Lower lobe of right lung (tissue), 2 donors: ENCODE measurements around the gene MRPL2. TPM values are rescaled to one million over a fixed set of nuclear protein-coding genes. Genes with fewer than 3 reads are reported as not detected.

ENCODE experiments used
- ATAC-seq, 2 donors: fragments of 200-7000 bp; cut with Tn5 transposase; one replicate each; pipeline ENCODE4 v1.9.1; 2020 to 2022; ENCODE audit warnings: mild to moderate bottlenecking in 2 of 2, moderate library complexity in 2 of 2
- DNase-seq: peaks from one replicate; pipeline ENCODE4 v3.0.0-alpha.2; 2020
- H3K27ac ChIP-seq: fragments of 200-600 bp; one replicate; pipeline ENCODE4 v1.8.0; 2022
- H3K27me3 ChIP-seq: fragments of 200-600 bp; one replicate; pipeline ENCODE4 v1.8.0; 2022; ENCODE audit warnings: low read depth
- H3K36me3 ChIP-seq: fragments of 200-600 bp; one replicate; pipeline ENCODE4 v1.8.0; 2022; ENCODE audit warnings: mild to moderate bottlenecking
- H3K4me1 ChIP-seq: fragments of 200-600 bp; one replicate; pipeline ENCODE4 v1.8.0; 2022
- H3K4me3 ChIP-seq: fragments of 200-600 bp; one replicate; pipeline ENCODE4 v1.8.0; 2022; ENCODE audit warnings: mild to moderate bottlenecking
- H3K9me3 ChIP-seq: fragments of 200-600 bp; one replicate; pipeline ENCODE4 v1.8.0; 2022
- intact Hi-C: fragments of 100-400 bp; cut with DNase I; formaldehyde crosslinking; loops from one replicate; pipeline ENCODE4 v1.11.0; 2022
- total RNA-seq: library from RNA; stranded (reverse); fragmentation: NEBNext Ultra II Directional; extraction: Animal tissue kit (Norgen Biotek cat#: 25700); gene quantifications from one replicate; pipeline ENCODE4 v1.2.1, GENCODE V29; 2021
- TF ChIP-seq, protein P1 (sequence below): fragments of 200-600 bp; IDR thresholded peaks from one replicate; pipeline ENCODE4 v1.8.0; 2022; ENCODE audit warnings: antibody characterized with exemption, mild to moderate bottlenecking
- donor health status: DM: no; HTN: yes; CAD: no; lungs with severe emphysema.

MRPL2 gene
- total RNA-seq, 1 donor from 2014 or later: 40.1 TPM

DNA sequence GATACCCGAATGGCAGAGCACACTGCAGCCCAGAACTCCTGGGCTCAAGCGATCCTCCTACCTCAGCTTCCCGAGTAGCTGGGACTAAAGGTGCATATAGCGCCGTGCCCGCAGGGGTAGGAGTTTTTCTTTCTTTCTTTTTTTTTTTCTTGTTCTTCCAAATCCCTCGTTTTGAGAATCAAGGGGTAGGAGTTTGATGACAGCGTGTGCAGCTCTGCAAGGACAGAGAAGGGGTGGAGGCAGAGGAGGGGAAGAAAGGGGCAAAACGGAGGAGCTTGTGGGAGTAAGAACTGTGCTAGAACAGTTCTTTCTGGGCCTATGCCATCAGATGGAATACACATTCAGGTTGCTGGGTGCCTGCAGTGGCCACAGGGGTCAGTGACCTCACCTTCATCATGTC is 22.5 kb downstream of the MRPL2 start:
- TF ChIP-seq, protein P1, sequence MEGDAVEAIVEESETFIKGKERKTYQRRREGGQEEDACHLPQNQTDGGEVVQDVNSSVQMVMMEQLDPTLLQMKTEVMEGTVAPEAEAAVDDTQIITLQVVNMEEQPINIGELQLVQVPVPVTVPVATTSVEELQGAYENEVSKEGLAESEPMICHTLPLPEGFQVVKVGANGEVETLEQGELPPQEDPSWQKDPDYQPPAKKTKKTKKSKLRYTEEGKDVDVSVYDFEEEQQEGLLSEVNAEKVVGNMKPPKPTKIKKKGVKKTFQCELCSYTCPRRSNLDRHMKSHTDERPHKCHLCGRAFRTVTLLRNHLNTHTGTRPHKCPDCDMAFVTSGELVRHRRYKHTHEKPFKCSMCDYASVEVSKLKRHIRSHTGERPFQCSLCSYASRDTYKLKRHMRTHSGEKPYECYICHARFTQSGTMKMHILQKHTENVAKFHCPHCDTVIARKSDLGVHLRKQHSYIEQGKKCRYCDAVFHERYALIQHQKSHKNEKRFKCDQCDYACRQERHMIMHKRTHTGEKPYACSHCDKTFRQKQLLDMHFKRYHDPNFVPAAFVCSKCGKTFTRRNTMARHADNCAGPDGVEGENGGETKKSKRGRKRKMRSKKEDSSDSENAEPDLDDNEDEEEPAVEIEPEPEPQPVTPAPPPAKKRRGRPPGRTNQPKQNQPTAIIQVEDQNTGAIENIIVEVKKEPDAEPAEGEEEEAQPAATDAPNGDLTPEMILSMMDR: no peak
- ATAC-seq: no peak
- no peak overlapping the region for H3K4me3 ChIP-seq
- peaks cover 84% of the 10 kb centered on the region for H3K36me3 ChIP-seq
- intact Hi-C loops: no loop called here
- DNase-seq: no peak
- no peak overlapping the region for H3K27ac ChIP-seq
- no peaks in the 10 kb centered on the region for H3K9me3 ChIP-seq
- no peaks in the 10 kb centered on the region for H3K4me1 ChIP-seq
- H3K27me3 ChIP-seq: no peaks in the 10 kb centered on the region

DNA sequence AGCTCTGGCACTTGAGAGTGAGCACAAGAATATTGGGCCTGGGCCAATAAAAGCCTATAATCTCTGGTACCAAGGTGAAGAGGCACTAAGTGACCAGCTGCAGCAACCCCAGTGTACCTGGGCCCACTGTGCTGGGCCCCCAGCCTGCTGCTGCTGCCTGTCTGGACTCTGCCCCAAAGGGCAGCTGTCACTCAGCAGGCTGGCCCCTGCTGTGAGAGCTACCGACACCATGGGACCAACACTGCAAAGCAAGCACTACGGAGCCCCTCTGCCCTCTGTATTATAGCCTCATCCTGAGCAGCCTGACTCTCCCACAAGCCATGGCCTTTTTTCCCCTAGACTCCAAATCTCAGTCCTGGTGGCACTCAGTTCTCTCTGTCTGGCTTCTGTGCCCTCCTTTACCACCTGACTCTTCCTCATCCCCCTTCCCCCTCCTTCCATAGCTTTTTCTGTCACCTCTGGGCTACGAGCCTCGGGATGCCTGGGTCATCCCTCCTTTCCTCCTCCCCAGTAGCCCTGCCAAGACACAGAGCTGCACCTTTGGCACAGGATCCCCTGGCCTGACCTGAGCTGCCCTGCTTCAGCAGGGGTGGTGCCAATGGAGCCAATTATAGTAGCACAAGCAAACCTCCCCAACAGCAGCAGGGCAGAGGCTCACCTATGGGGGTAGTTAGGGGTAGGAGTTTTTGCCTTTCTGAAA is 23.6 kb downstream of the MRPL2 start:
- H3K4me3 ChIP-seq: no peak overlapping the region
- no peak for DNase-seq
- no peaks in the 10 kb centered on the region for H3K9me3 ChIP-seq
- H3K27ac ChIP-seq: no peak overlapping the region
- H3K4me1 ChIP-seq: no peaks in the 10 kb centered on the region
- TF ChIP-seq, protein P1: no peak
- peak in 1 of 2 donors; percentile 5 for ATAC-seq
- H3K27me3 ChIP-seq: no peaks in the 10 kb centered on the region
- H3K36me3 ChIP-seq: peaks cover 89% of the 10 kb centered on the region
- intact Hi-C loops: no loop called here

DNA sequence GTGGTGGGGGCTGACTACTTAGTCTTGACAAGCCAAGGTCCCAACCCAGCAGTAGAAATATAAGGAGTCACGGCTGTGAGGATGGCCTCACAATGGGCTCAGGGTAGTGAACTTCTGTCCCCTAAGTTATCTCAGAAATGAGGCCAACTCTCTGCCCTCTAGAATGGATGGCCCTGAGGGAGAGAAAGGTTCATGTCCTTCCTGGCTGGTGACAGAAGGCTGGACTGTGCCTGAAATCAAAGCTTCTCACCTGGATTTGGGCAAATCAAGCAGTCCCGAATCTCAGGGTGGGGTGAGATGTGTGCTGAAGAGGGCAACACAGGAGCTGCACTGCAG is 25.1 kb downstream of the MRPL2 start:
- H3K4me1 ChIP-seq: no peaks in the 10 kb centered on the region
- no peaks in the 10 kb centered on the region for H3K27me3 ChIP-seq
- no peaks in the 10 kb centered on the region for H3K9me3 ChIP-seq
- no peak for ATAC-seq
- peaks cover 91% of the 10 kb centered on the region for H3K36me3 ChIP-seq
- DNase-seq: no peak
- intact Hi-C loops: no loop called here
- H3K4me3 ChIP-seq: no peak overlapping the region
- no peak overlapping the region for H3K27ac ChIP-seq
- TF ChIP-seq, protein P1: no peak

DNA sequence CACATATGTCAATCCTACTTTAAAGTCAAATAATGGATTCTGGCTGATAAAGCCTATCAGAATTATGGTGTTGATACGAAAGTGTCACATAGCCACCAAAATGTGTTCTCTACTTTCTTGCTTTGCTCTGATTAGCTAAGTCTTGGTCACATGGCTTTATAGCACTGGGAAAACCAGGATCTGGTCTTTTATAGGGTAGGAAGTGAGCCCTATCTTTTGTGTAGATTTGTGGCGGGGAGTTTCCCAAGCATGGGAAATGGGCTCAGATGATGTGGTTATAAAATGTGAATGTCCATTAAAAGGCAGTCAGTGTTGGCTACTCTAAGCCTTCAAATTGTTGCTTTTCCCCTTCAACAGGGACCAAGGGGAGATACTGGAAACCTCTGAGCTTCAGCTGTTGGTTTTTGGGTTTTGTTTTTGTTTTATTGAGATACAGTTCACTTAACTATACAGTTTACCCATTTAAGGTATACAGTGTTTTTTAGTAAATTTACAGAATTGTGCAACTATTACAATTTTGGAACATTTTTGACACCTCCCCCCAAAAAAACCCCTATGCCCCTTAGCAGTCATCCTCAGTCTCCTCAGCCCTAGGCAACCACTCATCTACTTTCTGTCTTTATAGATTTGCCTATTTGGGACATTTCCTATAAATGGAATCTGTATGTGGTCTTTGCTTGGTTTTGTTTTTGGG is 25.6 kb downstream of the MRPL2 start:
- no peak for ATAC-seq
- TF ChIP-seq, protein P1: no peak
- no peaks in the 10 kb centered on the region for H3K9me3 ChIP-seq
- intact Hi-C loops: no loop called here
- no peaks in the 10 kb centered on the region for H3K27me3 ChIP-seq
- no peaks in the 10 kb centered on the region for H3K4me1 ChIP-seq
- H3K4me3 ChIP-seq: no peak overlapping the region
- peaks cover 91% of the 10 kb centered on the region for H3K36me3 ChIP-seq
- no peak overlapping the region for H3K27ac ChIP-seq
- DNase-seq: no peak

DNA sequence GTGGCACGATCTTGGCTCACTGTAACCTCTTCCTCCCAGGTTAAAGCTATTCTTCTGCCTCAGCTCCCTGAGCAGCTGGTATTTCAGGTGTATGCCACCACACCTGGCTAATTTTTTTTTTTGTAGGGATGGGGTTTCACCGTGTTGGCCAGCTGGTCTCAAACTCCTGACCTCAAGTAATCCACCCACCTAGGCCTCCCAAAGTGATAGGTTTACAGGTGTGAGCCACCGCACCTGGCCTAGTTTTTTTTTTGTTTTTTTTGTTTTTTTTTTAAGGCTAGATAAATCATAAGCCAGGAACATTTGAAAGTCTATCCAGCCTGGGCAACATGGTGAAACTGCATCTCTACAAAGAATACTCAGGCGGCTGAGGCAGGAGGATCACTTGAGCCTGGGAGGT is 26.9 kb downstream of the MRPL2 start:
- no peaks in the 10 kb centered on the region for H3K9me3 ChIP-seq
- DNase-seq (no peak), ATAC-seq (no peak)
- intact Hi-C loops: no loop called here
- H3K4me3 ChIP-seq: no peak overlapping the region
- TF ChIP-seq, protein P1: no peak
- H3K36me3 ChIP-seq: peaks cover 90% of the 10 kb centered on the region
- H3K4me1 ChIP-seq: no peaks in the 10 kb centered on the region
- H3K27me3 ChIP-seq: no peaks in the 10 kb centered on the region
- H3K27ac ChIP-seq: no peak overlapping the region
